ENCODE data around the gene ZMYND8. TPM values are rescaled to one million over a fixed set of nuclear protein-coding genes. Genes with fewer than 3 reads are reported as not detected.
"Not testable (repeated sequence)": the region's sequence is repeated elsewhere in the genome, so short reads cannot be mapped to it uniquely, and the experiment has no call there.

Gene ZMYND8
- total RNA-seq, 1 donor = 18.7 TPM

GRCh38 chr20:47212606-47213207 is 143.8 kb downstream of the ZMYND8 start:
- Histone ChIP-seq H3K27me3 (ENCODE audit: insufficient read depth, low read length) (no peaks in the 10 kb centered on the region), H3K4me3 (ENCODE audit: low read length) (no peak overlapping the region), H3K9me3 (ENCODE audit: low read depth, low read length) (no peaks in the 10 kb centered on the region), H3K4me1 (ENCODE audit: insufficient read depth, low read length) (no peaks in the 10 kb centered on the region)

- Histone ChIP-seq H3K27me3 (ENCODE audit: insufficient read depth, low read length) (no peaks in the 10 kb centered on the region), H3K4me1 (ENCODE audit: insufficient read depth, low read length) (no peaks in the 10 kb centered on the region), H3K9me3 (ENCODE audit: low read depth, low read length) (no peaks in the 10 kb centered on the region), H3K4me3 (ENCODE audit: low read length) (no peak overlapping the region)
Observed at GRCh38 chr20:47211036-47211435, 145.5 kb downstream of the ZMYND8 start.

DNA sequence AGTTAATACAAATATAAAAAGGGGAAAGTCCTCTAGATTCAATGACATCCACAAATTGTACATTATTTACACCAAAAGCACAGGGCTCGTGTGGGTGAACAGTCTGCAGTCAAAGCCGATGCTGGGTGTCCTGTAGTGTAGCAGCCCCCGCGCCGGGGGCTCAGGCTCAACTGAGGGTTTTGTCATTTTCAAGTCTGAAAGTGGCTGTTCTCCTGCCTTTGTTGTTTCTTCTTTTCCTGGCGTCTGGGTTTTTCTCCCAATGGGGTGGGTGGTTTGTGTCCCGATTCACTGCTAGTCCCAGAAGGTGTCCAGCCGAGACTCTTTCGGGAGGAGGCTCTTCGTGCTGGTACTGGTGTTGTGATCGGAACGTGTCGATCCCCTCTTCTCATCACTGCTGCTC is 146.0 kb downstream of the ZMYND8 start:
- Histone ChIP-seq H3K27me3 (ENCODE audit: insufficient read depth, low read length) (no peaks in the 10 kb centered on the region), H3K4me1 (ENCODE audit: insufficient read depth, low read length) (no peaks in the 10 kb centered on the region), H3K4me3 (ENCODE audit: low read length) (no peak overlapping the region), H3K9me3 (ENCODE audit: low read depth, low read length) (no peaks in the 10 kb centered on the region)

DNA sequence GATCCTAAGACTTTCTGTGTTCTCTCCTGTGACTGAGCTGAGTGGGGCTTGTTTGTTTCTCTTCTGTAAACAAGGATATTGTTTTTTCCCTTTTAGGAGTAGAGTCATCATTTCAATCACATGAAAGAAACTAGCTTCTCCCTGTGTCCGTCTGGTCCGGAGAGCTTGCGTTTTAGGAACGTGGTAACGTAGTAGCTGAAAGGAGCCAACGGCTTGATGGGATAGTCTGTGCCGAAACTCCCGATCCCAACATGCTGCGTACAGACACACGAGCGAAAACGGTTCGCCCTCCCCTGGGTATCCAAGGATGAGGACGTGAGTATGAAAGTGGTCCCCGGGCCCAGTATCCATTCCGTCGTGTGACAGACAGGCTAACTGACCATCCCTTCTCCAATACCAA is 146.5 kb downstream of the ZMYND8 start:
- Histone ChIP-seq H3K4me3 (ENCODE audit: low read length) (no peak overlapping the region), H3K27me3 (ENCODE audit: insufficient read depth, low read length) (no peaks in the 10 kb centered on the region), H3K4me1 (ENCODE audit: insufficient read depth, low read length) (no peaks in the 10 kb centered on the region), H3K9me3 (ENCODE audit: low read depth, low read length) (no peaks in the 10 kb centered on the region)

DNA sequence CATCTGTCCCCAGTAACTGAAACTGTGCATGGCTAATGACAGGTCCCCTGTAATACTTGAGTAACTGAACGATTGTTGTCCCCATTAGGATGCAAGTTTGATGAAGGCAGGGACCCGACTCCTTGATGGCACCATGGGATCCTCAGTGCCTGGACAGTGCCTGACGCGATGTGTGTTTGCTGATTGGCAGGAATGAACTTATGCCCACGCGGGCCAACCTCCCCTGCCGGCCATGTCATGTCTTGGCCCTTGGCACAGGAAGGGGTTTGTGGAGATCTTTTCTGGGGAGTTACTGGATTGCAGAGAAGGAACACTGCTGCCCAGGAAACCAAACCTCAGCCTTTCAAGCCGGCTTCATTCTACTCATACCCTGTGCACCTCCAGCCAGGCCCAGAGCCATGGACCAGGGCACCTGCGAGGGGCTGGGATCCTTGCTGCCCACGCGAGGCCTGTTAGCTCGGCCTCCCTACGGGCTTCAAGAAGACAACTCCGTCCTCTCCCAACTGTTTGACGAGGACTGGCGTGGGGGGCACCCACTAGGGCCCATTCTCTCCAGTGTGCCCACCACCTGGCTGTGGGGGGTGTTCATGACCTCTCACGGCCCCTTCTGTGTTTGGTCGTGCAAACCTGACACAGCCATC is 147.8 kb downstream of the ZMYND8 start:
- Histone ChIP-seq H3K4me3 (ENCODE audit: low read length) (no peak overlapping the region), H3K27me3 (ENCODE audit: insufficient read depth, low read length) (no peaks in the 10 kb centered on the region), H3K9me3 (ENCODE audit: low read depth, low read length) (no peaks in the 10 kb centered on the region), H3K4me1 (ENCODE audit: insufficient read depth, low read length) (no peaks in the 10 kb centered on the region)

DNA sequence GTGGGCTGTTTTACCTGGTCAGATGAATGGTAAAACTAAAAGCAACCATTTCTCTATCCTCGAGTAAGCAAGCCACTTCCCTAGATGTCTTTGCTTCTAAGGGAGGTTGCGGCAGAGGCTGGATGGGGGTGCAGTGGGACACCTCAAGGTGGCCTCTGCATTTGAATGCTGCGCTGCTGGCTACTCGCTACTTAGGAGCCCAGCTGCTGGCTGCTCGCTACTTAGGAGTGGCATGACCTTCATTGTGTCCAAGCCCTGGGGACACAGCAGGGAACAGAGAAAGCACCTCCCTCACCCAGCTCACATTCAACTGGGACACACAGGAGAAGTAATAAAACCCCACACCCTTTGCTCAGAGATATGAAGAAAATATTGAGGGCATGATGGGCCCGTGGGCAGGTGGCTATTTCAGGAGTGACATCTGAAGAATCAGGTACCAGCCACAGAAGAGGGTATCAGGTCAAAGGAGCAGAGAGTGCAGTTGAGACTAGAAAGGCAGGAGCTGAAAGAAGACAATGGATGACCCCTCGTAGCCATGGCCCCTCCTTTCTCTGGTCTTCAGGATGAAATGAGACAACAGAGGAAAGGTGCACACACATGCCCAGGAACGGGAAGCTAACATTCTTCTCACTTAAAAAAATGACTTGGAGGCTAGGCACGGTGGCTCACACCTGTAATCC is 149.4 kb downstream of the ZMYND8 start:
- Histone ChIP-seq H3K4me1 (ENCODE audit: insufficient read depth, low read length) (no peaks in the 10 kb centered on the region), H3K9me3 (ENCODE audit: low read depth, low read length) (no peaks in the 10 kb centered on the region), H3K27me3 (ENCODE audit: insufficient read depth, low read length) (no peaks in the 10 kb centered on the region), H3K4me3 (ENCODE audit: low read length) (no peak overlapping the region)

- not testable (repeated sequence) for H3K4me1 ChIP-seq (ENCODE audit: insufficient read depth, low read length); H3K9me3 ChIP-seq (ENCODE audit: low read depth, low read length)
Observed at GRCh38 chr20:47206552-47206951, 149.9 kb downstream of the ZMYND8 start.

GRCh38 chr20:47205577-47206123 is 150.8 kb downstream of the ZMYND8 start:
- Histone ChIP-seq H3K4me1 (ENCODE audit: insufficient read depth, low read length) (no peaks in the 10 kb centered on the region), H3K27me3 (ENCODE audit: insufficient read depth, low read length) (no peaks in the 10 kb centered on the region), H3K9me3 (ENCODE audit: low read depth, low read length) (no peaks in the 10 kb centered on the region), H3K4me3 (ENCODE audit: low read length) (no peak overlapping the region)

More at GRCh38 chr20:47206552-47206951, 149.9 kb downstream of the ZMYND8 start:
- H3K4me3 ChIP-seq (ENCODE audit: low read length); H3K27me3 ChIP-seq (ENCODE audit: insufficient read depth, low read length): not testable (repeated sequence)

DNA sequence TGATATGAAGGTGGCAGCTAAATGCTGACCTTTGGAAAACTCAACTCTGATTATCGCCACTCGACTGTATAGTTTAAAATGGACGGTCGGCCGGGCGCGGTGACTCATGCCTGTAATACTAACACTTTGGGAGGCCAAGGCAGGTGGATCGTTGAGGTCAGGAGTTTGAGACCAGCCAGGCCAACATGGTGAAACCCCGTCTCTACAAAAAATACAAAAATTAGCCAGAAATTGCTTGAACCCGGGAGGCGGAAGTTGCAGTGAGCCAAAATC is 151.7 kb downstream of the ZMYND8 start:
- H3K9me3 ChIP-seq (ENCODE audit: low read depth, low read length); H3K27me3 ChIP-seq (ENCODE audit: insufficient read depth, low read length); H3K4me1 ChIP-seq (ENCODE audit: insufficient read depth, low read length); H3K4me3 ChIP-seq (ENCODE audit: low read length): not testable (repeated sequence)

GRCh38 chr20:47204008-47204849 is 152.3 kb downstream of the ZMYND8 start:
- Histone ChIP-seq H3K9me3 (ENCODE audit: low read depth, low read length) (no peaks in the 10 kb centered on the region), H3K27me3 (ENCODE audit: insufficient read depth, low read length) (no peaks in the 10 kb centered on the region), H3K4me3 (ENCODE audit: low read length) (no peak overlapping the region), H3K4me1 (ENCODE audit: insufficient read depth, low read length) (no peaks in the 10 kb centered on the region)

GRCh38 chr20:47202733-47203667 is 153.5 kb downstream of the ZMYND8 start:
- Histone ChIP-seq H3K4me3 (ENCODE audit: low read length) (no peak overlapping the region), H3K9me3 (ENCODE audit: low read depth, low read length) (no peaks in the 10 kb centered on the region), H3K27me3 (ENCODE audit: insufficient read depth, low read length) (no peaks in the 10 kb centered on the region), H3K4me1 (ENCODE audit: insufficient read depth, low read length) (no peaks in the 10 kb centered on the region)

- H3K9me3 ChIP-seq (ENCODE audit: low read depth, low read length) = no peaks in the 10 kb centered on the region
- no peak overlapping the region for H3K4me3 ChIP-seq (ENCODE audit: low read length)
- peaks cover 3% of the 10 kb centered on the region for H3K4me1 ChIP-seq (ENCODE audit: insufficient read depth, low read length)
- H3K27me3 ChIP-seq (ENCODE audit: insufficient read depth, low read length) = no peaks in the 10 kb centered on the region
Observed at GRCh38 chr20:47201074-47201730, 155.3 kb downstream of the ZMYND8 start.

- Histone ChIP-seq H3K9me3 (ENCODE audit: low read depth, low read length) (no peaks in the 10 kb centered on the region), H3K4me3 (ENCODE audit: low read length) (no peak overlapping the region), H3K4me1 (ENCODE audit: insufficient read depth, low read length) (peaks cover 3% of the 10 kb centered on the region), H3K27me3 (ENCODE audit: insufficient read depth, low read length) (no peaks in the 10 kb centered on the region)
Observed at GRCh38 chr20:47198996-47199552, 157.4 kb downstream of the ZMYND8 start.

All from mononuclear cell (primary cell).